ENCODE data around the gene NPL.
A peak's percentile ranks its signal among the peaks of the same experiment; 100 is the strongest.

Gene NPL, protein sequence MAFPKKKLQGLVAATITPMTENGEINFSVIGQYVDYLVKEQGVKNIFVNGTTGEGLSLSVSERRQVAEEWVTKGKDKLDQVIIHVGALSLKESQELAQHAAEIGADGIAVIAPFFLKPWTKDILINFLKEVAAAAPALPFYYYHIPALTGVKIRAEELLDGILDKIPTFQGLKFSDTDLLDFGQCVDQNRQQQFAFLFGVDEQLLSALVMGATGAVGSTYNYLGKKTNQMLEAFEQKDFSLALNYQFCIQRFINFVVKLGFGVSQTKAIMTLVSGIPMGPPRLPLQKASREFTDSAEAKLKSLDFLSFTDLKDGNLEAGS

DNA sequence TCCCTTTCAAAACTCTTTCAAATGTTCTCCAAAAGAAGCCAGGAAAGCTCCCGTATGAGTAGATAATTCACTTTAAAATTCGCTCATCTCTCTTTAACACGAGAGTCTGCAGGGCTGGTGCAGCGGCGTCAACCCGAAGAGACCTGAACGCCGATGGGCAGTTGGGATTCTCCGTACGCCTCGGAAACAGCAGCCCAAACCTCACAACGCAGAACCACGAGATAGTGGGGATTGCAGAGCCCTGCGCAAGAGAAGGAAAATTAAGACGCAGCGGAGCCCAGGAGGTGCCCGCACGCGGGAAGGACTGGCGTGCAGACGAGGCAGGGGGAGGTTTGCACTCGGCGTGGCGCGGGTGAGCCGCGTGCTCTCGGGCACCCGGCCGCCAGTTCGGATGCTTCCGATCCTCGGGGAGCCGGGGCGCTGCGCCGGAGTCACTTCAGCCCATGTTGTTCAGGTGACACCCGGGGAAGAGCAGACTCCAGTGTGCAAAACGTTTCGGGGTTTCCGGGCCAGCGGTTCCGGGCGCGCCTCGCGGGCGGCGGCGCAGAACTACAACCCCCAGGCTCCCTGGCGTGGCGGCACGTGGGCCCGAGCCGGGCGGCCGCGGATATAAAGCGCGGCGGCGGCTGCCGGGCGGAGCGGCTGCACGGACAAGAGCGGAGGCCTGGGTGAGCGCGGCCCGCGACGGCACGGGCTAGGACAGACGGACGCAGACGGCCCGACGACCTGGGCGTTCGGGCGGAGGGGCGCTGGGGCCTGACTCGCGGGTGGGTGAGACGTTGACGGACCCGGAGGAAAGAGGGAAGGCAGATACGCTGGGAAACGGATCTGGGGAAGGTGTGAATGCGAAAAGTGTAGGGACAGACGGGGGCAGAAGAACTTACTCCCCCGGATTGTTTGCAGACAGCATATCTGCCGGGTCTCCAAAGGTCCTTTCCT, at the start of gene NPL:
Gene NPL, plus strand, starts transcription at position 636 of the 939 bp plus-strand sequence. CDS start 4,599 bp downstream, outside the sequence.
- peak; percentile 49 for DNase-seq

DNA sequence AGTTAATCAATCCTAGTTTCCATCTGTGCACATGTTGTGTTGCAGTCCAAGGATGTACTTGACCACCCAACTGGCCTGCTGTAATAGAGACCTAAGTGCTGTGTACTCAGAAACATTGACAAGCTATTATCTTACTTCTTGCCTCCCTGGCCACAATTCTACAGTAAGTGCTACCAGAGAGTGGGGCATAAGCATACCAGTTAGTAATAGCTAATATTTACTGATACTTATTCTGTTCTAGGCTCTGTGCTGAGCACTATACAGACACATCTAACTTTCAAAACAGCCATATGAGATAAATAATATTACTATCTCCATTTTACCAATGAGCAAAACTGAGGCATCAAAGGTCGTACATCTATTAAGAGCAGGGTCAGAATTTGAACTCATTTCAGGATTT, 49.5 kb upstream of the NPL start:
- DNase-seq, result no peak

DNA sequence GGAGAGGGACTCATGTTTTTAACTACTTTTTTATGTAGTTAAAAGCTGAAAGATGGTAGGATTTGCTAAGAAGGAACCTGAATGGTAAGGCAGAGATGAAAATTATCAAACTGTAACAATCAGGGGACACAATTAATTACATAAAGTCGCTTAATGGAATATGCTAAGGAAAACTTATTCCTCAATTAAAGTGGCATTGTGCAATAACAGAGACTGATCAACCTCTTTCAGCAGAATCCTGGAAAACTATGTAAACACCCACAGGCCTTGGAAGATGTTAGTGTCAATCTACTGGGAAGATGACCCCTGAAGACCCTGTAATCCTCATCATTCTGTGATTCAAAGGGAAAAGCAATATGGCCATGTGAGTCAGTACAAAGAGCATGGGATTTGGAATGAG, 46.8 kb upstream of the NPL start:
- DNase-seq, result no peak

DNA sequence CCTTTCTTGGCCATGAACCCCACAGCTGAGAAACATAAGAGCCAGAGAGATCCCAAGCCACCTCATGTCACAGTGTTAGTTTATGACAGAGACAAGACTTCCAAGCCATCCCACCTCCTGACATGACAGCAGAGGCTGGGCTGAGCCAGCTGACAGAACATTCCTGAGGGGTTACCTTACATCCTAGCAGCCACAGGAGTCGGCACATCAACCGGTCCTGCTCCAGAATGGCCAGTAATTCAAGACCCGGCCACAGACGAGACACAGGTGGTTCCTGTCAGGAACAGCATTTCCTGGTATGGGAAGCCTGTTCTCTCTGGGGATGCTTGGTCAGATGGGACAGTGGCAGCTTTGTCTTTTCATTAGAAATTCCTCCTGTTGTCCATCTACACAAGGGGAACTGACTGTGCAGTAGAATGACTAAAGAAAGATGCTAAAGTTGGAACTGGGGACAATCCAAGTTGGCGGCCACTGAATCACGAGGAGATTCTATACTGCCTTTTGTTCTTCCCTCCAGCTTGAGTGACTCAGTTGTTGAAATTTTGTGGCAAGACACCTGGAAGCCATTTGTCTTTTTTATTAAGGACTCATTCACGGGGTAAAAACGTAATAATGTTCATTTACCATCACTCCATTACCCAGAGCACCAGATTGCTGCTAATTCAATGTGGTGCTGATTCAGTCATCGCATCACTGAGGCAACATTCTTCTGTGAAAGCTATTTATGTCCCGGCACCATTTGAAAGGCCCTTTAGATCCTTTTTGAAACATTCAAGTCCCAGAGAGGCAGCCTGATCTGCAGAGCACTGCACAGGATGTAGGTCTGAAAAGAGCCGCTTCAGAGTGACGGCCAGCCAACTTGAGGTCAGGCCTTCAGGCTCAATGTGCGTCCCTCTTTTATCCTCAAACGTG, 37.2 kb upstream of the NPL start:
- DNase-seq, result no peak

DNA sequence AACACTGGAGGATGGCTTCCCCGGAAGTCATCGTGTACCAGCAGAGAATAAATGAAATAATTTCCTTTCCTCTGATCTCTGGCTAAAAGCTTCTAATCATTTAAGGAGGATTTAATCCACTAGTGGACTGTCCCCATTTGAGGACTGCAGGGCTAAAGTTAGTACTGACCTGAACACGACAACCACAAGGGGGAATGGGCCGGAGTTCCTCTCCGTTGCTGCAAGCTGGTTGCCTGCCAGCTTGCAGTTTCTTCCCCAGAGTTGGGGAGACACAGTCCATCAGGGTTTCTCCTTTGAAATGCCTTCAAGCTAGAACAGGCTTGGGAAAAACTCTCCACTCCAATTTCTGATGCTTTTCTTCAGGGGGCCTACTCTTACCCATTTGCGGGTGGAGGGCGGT, 35.5 kb upstream of the NPL start:
- no peak for DNase-seq

DNA sequence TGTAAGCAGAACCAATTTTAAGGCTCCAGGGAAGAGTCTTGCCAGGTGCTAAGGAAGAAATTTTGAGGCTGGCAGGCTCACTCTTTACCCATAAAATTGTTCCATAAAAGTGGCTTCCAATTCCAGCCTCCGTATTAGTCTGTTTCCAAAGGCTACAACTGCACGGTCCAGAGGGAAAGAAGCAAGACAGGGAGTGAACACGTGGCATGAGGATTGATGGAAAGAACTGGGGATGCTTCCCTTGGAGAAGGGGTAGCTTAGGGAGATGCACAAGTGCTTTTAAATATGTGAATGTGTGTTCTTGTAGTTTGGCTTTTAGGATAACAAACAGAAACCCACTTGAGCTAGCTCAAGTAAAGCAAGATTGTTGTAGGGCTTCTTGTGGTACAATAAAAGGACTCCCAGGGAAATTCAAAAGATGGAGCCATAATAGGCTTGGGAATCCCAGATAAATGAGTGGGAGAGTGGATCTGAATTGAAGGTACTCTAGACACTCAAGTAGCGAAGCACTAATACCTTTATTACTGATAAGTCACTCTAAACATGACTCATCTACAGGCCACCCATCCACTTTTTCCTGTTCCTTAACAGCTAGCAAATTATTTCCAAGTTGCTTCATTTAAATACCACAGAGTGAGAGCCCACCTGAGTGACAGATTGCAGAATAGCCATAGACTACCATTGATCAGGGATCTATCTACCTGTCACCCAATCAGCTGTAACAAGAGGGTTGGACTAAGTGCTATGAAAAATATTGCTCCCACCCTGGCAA, 34.8 kb upstream of the NPL start:
- DNase-seq, result no peak

DNA sequence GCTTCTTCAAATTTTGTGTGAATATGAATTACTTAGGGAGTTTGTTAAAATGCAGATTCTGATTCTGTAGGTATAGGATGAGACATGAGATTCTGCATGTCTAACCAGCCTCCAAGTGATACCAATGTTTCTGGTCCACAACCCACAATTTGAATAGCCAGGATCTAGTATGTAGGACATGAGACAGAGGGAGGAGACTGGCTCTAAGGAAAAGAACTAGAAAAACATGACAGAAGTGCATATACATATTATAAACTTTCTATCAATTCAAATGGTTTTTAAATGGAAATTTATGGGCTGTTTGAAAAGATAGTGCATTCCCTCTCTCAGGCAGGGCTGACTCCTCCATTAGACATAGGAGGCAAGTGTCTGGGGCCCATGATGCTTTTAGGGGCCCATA, 33.9 kb upstream of the NPL start:
- no peak for DNase-seq

DNA sequence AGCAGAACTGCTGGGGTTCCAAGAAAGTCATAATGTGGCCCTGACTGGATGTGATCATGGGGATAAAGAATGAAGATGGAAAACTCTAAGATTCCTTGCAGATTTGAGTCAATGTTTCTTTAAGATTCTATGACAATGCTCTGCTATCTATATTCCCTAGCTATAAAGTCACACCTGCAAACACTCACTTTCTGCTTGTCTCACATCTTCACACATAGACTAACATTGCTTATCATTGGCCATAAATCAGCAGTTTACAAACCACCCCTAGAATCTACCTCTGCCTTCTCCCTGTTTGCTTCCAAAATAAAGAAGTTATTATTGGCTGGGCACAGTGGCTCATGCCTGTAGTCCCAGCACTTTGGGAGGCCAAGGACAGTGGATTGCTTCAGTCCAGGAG, 33.1 kb upstream of the NPL start:
- no peak for DNase-seq

DNA sequence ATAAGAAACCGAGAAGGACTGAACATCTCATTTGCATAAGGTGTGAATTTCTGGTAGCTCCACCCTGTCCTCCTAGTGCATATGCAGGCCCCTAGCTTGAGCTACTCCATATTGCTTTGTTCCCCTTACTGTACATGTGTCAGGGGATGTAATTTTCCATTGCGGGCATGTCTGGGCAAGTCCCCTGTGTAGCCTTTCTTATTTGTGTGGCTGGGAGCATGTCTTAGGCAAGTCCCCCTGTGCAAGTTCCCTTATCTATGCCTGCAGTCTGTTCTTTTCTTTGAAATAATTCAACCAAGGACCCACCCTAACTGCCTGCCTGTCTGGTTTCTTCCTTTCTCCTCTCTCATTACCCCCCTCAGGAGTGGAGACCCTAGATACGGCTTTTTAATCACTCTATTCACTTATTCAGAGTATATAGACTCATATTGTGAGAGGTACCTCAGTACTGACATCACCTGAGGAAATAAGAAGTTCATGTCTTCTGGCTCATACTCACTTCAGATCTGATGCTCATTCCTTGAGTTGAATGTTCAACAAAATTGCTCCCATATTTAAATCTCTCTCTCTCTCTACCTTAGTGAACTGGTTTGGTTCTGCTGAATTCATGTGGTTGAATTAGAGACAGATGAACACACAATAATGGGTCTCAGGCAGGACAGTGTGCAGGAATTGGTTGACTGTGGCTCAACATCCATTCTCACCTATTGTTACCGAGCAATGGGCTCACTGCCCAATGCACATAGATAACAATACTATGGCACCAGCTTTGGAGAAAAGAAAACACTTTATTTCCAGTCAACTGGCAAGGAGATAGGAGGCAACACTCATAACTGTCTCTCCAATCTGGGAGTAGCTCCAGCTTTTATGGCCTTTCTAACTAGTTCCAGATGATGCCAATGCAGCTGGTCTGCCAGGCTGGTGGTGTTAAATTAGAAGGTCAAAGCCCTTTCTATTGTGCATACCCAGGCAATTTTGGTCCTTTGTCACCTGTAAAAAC, 27.9 kb upstream of the NPL start:
- DNase-seq, result no peak

DNA sequence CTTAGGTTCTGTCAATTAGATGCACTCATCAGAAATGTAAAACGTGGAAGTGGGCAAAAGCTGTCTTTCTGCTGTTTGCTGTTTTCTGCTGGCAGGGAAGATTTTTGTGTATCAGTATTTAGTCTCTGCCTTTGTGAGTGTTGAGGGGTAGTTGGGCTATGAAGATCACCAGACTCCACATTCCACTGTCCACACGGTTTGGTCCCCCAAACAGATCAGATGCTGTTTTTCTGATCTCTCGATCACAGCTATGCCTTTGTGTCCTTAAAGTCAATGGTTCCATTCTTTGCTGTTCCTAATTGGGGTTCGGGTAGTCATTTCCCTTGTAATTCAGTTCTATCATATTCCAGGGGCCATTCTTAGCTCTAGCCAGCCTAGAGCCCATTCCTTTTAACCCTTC, 27.0 kb upstream of the NPL start:
- DNase-seq, result no peak

DNA sequence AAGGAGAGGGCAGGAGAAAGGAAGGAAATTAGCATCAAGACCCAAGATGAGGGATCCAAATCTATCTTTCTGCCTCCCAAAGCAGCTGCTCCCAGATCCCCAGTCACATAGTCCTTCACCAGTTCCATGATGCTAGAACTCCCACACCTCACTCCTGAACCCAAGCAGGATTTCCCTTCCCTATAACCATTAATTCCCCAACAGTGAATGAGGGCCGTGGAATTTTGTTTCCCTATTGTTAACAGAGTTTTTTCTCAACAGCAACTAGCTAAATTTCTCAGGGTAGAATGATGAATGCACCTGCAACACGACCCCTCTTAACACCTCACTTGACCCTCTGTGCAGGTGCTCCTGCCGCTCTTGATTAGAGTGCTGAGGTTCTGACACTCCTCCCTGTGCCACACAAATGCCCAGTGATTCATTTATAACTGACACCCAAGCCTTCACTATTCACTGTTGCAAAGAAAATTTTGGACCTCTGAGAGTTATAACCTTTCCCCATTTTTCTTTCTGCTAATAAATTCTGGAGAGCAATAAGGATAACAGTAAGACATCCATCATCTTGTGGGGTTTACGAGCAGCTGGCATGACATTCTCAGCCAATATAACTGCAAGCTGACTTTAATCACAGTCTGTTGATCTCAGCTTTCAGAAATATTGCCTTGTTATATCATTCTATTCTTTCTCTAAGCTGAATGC, 25.4 kb upstream of the NPL start:
- peak; percentile 13 for DNase-seq

DNA sequence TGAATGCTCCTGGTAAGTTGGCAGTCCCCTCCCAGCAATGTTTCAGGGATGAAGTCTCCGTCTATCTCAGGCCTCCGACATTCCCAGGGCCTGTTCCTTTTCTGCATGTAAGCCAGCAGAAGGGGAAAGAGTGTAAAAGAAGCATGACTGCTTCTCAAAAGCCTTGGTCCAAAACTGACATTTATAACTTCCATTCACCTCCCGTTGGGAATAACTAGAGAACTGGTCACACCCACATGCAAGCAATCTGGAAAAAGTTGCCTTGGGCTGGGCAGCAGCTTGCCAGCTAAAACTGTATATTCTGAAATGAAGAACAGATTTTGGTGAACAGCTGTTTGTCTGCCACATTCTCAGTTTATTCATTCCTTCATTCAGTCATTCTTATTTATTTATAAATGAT, 24.2 kb upstream of the NPL start:
- peak; percentile 48 for DNase-seq

DNA sequence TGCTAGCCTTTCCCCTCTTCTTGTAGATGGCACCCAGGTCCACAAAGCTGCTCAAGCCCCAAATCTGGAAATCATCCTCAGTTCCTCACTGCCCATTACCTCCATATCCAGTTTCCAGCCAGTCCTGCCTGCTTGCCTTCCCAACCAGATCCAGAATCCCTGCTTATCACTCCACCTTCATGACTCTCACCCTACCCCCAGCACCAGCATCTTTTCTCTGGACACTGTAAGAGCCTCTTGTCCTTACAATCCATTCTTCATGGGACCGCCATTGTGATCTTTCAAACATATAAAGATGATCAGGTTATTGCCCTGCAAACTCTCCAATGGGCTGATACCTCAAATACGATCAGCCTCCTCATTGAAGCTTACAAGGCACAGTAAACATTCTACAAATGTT, 23.5 kb upstream of the NPL start:
- no peak for DNase-seq

DNA sequence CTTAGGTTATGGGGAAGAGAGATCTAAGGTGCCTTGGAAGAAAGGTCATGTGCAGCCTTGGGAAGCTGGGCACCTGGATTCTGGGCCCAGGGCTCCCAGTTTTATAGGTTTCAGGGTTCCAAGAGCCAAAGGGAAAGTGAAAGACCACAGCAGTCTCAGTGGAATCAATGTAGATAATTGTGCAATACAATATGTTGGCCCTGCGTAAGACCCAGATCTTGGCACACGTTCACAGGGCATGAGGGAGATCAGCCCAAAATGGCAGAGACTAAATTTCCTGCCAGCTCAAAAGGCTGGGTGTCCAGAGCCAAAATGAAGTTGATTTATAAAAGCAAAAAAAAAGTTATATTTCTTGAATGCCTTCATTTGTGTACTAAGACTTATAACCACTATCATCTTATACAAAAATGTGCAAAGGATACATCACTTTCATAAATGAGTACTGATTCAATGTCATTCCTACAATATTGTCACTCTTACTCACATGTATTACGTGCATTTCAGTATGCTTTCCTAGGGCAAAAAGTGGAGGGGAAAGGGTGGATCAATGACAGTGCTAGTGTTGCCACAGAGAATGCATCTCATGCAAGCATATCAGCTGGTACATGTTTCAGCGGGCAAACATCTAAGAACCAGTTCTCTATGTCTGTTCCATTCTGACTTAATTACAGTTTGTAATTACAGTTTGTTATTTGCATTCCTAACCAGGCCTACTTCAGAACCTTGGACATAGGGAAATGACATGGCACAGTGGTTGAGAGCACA, 22.5 kb upstream of the NPL start:
- no peak for DNase-seq

DNA sequence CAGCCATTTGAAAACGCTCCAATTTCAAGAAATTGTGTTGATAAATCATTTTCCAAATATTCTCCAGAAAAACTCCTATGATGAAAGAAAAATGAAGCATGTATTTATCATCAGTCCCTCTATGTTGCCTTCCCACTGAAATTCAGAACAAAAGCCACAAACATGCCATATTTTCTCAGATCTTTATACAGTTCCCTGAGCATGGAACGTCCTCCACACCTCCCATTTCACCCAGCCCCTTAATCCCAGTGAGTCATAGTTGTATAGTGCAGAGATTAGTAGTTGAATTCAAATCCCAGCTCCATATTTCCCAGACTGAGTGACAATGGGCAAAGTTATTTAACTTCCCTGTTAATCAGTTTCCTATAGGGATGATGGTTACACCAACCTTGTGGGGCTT, 20.6 kb upstream of the NPL start:
- DNase-seq, result no peak

DNA sequence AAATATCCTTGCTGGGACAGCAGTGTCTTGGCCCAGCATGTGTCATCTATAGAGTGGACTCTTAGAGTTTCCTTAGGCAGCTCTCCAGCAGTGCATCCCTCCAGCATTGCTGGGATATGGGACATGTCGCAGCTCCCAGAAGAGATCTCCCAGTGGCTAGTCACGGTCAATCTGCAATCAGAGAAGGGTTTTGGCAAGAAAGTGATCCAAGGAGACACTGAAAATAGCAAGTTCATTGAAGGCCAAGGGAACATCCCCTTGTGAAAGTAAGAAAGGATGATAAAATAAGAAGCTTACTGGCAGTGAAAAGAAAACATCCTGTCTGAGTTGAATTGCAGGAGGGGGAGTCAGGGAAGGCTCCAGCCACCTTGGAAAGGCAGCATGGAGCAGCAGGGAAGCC, 19.3 kb upstream of the NPL start:
- DNase-seq, result no peak

DNA sequence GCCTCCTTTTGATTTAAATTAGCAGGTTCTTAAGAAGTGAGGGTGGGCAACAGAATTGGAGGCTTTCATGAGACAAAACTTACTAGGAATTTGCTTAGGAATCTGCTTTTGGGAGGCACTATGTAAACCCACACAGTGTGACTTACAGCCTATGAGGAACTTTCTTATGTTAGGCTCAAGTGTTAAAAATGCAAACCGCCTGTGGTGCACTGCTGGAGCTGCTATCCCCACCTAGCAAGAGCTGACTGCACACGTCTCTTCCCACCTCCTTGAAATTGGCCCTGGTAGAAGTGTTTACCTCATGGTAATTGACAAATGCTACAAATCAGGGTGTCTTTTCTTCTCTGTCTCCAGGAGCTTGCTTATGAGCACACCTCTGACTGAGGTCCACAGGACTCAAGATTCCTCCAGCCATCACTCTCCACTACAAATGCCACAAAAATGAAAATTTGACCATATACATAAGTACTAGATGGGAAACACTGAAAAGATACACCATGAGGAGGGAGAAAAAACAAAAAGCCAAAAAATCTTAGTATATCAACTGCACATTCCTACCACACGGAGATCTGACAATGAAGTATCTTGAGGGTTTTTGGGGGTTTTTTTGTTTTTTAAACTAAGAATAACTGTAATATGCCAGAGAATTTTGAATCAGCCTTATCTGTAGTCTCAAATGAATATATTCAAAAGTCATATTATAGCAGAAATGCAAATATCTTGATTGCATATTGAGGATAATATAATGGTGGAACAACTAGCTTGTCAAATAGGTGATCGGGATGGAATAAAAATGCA, 18.2 kb upstream of the NPL start:
- DNase-seq, result no peak

DNA sequence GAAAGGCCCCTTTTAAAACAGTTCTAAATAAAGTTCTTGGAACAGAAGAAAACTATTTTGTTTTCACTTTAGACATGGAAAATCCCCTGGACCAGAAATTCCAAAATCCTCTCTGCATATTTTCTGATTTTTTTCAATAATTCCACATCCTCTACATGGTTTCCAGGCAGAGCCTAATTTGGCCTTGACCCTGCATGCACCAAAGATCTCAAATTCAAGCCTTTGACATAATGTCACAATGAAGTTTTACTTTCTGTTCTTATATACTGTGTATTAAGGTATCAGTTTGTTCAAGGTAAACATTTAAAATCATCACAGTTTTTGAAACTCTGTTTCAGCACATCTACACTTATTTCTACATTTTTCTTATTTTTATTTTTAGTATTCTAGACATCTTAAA, 12.2 kb upstream of the NPL start:
- no peak for DNase-seq

DNA sequence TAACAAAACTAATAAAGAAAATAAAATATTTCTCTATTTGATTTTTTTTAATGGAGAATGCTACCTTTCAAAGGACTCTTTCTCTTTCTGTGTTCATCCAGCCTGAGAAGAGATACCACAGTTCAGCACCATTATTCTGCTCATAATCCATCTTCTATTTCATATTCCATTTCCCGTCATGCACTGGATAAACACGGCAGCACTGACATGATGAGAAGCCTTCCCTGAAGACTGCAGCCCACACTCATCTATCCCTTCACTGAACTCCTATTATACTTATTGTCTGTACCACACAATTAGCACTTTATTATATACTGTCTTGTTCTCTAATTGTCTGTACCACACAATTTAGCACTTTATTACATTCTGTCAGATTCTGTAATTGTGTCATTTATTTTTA, 10.7 kb upstream of the NPL start:
- no peak for DNase-seq

Measured in NCI-H1694 treated with DMSO at 0.1 percent for 48 hours (cell line).